ENCODE results near the gene NEK7.
"Not testable (repeated sequence)": the region's sequence is repeated elsewhere in the genome, so short reads cannot be mapped to it uniquely, and the experiment has no call there.

NEK7 gene

DNA sequence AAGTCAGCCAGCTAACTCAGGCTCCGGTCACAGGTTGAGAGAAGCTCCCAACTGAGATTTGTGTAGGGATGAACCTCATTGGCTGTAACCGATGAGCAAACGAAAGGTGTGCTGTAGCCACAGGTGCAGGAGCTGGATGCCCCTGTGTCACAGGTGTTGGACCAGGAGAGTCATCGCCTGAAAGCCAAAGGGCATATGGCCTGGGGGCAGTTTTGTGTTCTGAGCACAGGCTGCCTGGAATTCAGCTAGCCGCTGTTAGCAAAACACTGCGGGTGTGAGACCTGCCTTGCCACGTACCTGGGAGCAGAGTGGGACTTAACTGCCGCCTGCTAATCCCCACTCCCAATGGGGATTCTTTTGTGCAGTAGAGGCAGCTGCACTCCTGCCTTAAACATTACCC lies 55.3 kb downstream of the NEK7 start:
- DNase-seq = no peak

DNA sequence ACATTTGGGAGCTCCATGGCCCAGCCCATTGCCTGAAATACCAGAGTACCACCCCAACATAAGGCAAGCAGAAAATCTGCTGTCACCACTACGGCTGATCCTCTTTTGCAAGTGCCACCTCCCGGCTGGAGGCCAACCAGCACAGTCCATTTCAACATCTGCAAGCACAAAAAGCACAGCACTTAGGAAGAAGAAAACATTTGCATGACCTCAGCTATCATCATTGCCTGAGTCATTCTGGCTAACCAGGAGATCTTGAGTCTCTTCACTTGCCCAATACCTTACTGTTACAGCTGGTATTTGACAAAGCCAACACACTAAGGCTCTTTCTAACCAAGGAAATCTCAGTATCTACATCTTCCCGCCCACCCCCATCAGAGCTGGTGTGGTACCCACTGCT lies 55.9 kb downstream of the NEK7 start:
- DNase-seq = no peak

DNA sequence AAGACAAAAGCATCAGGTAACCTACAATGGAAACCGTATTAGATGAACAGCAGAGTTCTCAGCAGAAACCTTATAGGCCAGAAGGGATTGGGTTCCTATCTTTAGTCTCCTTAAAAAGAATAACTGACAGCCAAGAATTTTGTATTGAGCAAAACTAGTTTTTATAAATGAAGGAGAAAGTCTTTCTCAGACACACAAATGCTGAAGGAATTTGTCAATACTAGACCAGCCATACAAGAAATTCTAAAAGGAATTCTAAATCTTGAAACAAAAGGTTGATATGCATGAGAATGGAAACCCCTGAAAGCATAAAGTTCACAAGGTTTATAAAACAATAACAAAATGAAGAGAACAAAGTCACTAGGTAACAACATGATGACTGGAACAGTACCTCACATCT lies 58.1 kb downstream of the NEK7 start:
- no peak for DNase-seq

DNA sequence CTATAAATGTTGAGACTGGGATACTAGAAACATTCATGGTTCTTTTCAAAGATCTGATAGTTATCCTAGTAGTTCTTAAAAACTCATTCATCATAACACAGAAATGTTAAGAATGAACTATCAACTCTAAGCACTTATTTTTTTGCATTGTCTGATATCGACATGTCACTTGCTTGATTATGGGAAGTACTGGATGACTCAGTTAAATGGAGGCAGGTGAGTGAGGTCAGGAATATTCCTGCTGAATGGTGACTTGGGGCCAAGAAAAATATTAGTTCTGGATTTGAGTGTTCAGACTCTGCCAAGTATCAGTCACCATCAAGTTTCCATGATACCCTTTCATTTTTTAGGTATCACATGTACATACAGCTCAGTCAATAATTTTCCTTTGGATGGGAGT lies 63.6 kb downstream of the NEK7 start:
- DNase-seq = no peak

DNA sequence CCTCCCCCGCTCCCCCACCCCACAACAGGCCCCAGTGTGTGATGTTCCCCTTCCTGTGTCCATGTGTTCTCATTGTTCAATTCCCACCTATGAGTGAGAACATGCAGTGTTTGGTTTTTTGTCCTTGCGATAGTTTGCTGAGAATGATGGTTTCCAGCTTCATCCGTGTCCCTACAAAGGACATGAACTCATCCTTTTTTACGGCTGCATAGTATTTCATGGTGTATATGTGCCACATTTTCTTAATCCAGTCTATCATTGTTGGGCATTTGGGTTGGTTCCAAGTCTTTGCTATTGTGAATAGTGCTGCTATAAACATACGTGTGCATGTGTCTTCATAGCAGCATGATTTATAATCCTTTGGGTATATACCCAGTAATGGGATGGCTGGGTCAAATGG lies 70.2 kb downstream of the NEK7 start:
- DNase-seq = not testable (repeated sequence)

DNA sequence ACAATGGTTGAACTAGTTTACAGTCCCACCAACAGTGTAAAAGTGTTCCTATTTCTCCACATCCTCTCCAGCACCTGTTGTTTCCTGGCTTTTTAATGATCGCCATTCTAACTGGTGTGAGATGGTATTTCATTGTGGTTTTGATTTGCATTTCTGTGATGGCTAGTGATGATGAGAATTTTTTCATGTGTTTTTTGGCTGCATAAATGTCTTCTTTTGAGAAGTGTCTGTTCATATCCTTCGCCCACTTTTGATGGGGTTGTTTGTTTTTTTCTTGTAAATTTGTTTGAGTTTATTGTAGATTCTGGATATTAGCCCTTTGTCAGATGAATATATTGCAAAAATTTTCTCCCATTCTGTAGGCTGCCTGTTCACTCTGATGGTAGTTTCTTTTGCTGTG lies 70.7 kb downstream of the NEK7 start:
- not testable (repeated sequence) for DNase-seq

DNA sequence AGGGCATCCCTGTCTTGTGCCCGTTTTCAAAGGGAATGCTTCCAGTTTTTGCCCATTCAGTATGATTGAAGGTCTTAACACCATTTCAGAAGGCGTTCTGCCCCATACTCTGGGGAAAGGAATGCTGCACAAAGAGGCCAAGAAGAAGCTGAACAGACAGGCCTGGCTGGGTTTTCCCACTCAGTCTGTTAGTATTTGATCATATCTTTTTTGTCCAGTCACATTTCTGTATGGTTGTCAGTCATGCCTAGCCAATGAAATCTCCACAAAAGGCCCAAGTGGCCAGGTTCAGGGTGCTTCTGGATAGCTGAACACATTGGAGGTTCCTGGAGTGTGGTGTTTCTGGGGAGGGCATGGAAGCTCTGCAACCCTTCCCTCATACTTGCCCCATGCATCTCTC lies 72.1 kb downstream of the NEK7 start:
- no peak for DNase-seq

DNA sequence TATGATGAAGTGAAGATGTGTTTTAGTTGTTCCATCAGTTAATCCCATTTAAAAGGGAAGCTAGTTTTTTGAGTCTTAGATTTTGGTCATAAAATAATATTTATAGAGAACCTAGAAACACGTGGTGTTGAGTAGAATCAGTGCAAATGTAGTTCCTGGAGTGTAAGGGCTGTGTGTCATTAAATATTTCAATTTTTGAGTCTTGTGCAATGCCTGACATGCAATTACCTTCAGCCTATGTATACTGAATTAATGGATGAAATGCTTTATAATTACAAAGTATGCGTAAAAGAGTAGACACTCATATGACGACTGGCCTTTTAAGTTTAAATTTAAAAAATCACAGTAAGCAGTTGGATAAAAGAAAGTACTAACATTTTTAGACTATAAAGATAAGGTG lies 75.0 kb downstream of the NEK7 start:
- DNase-seq = no peak

DNA sequence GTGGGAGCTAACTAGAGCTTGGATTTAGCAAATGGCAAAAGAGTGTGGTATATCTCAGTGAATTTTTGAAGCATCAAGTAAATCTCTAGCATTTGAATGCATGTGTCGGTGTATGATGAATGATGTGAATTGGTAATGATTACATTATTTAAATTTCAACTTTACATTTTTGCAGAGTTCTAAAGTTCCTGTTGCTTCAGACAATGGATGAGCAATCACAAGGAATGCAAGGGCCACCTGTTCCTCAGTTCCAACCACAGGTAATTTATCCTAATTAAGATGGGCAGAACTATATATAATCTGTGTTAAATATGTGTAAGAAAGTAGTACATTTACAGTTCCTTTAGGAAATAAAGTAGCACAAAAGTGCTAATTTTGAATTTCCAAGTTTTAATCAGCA lies 75.6 kb downstream of the NEK7 start:
- DNase-seq = no peak

DNA sequence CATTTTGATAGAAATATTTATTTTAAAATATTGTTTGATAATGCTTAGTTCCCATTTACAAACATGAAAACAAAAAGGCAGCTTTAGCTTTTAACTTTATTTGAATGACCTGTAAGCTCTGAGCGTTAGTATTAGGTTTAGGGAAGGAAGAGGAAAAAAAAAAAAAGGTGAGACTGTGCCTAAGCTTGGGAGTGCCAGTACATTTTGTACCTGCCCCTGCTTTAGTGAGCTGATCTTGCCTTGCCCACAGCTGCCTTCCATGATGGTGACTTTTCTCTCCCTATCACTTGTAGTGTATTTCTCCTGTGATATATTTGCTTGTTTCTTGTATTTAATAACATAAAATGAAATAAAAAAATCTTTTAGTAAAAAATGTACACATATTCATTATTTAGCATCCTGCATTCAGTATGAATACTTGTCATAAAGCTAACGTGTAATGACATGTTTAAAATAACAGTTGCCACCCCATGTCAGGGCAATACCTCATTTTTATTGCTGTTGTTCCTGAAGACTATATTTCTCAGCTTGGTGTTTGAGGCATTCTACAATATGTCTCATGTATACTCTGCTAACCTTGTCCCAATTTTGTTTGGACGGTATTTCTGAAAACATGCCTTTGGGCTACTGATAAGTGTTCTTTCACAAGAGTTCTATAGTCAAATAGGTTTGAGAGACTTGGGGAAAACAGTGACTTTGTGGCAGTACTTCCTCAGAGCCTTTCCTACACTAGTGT lies 76.3 kb downstream of the NEK7 start:
- DNase-seq = no peak

DNA sequence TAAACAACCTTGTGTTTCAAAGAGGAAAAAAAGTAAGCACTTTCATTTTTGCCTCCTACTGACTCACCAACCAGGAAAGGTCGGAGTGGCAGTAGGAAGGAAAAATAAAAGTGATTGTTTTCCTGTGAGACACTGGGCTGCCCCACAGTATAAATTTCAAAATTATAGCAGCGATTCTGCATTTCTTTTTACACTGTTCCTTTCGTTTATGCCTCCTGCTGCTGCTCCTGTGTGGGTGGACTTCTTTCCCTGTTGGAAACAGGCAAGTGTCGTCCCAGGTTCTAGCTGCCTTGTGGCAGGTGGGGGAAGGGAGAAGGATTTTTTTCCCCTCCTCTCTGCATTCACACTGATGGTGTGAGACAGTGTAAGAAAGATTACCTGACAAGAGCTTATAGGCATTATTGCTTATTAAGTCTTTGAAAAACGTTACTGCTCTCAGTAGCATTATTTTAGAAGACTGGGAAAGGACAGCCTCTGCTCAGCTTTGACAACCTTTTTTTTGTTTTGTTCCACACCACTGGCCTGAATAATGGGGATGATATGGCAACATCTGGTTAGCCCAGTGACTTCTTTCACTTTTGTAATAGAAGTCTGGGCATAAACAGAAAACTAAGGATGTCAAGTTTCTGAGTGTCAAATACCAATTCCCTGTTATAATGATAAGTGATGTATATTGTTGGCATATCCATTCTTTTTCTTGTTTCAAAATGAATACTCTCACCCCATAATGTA lies 77.9 kb downstream of the NEK7 start:
- no peak for DNase-seq

DNA sequence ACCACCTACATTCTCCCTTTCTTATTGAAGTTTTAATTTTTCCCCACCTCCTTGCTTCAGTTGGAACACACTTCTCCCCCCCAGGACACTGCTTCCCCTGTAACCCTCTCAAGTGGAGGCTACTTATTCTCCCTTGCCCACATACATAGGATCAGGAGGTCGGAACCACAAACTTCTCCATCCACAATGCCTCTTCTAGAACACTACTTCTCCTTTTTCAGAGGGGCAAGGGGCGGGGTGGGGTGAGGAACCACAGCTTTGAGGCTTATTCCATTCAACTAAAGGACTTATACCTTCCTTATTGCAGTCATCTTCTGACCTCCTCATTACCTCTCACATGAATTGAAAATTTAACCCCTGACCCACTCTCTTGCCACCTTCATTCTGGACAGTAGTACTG lies 81.3 kb downstream of the NEK7 start:
- no peak for DNase-seq

DNA sequence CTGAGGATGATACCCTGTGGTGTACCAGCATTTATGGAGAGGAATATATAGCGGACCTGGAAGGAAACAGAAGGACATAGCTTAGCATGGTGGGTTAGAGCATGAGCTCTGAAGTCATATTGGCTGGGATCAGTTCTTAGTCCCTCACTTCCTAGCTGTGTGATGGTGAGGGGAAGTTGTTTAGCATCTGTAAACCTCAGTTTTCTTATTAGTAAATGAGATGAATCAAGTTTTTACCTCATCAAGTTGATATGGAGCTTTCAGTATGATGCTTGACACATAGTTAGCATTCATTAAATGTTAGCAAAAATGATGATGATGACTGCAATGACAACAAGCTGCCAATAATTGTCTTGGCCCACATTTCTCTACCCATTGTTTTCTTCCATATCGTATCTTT lies 84.8 kb downstream of the NEK7 start:
- no peak for DNase-seq

DNA sequence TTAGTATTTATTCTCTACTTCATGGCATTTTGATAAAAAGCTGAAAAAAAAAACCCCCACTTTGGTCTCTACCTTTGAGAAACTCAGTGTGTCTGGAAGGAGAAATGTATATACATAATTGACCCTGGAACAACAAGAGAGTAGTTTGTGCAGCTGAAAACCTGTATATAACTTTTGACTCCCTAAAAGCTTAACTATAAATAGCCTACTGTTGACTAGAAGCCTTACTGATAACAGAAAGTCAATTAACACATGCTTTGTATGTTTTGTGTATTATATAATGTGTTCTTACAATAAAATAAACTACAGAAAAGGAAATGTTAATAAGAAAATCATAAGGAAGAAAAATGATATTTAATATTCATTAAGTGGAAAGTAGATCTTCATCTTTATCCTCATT lies 88.0 kb downstream of the NEK7 start:
- DNase-seq = no peak

DNA sequence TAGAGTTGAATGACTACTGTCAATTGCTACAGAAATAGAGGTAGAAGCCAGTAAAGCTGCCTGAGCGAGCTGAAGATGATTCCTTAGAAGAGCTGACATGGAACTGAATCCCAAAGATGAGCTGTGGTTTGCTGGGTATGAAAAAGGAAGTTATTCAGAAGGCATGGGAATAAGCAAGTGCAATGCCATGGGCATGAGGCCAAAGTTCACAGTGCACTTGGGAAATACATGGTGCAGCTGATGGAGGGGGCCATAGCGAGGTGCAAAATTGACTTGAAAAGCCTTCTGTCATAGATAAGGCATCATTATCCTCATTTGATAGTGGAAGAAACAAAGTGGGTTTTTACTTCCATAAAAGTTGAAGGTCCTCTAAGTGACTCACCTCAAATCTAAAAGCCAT lies 88.6 kb downstream of the NEK7 start:
- no peak for DNase-seq

DNA sequence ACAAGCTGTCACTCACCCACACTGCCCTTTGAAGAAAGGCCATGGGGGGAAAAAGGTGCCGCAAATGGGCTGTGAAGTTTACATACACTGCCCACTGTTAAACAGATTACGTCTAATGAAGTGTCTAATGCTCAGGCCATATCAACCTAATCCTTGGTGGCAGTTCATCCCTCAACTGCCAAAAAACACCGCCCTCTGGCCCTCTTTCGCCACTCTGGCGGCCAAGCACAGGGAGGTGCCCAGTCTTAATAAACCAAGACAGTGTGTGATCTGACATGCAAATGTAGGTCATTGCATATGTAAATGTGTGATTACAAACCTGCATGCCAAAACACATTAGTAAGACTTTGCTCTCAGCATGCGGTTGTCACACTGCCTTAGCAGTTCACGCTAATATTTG lies 89.5 kb downstream of the NEK7 start:
- no peak for DNase-seq

DNA sequence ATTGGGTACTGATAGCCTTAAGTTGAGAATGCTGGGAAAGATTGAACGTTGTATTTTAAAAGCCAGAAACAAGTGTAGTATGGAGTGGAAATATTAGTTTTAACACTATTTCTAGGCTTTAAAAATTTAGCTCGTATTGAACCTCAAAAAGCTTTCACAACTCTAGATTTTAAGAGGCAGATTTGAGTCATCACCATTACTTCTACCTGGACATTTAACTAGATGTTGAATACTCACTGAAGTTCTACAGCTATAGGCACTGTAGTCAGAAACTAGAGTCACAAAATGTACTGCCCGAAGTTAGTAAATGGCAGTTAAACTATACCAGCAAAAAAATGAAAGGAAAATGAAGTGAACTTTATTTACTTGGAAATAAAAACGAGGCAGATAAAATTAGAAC lies 96.5 kb downstream of the NEK7 start:
- DNase-seq = no peak

DNA sequence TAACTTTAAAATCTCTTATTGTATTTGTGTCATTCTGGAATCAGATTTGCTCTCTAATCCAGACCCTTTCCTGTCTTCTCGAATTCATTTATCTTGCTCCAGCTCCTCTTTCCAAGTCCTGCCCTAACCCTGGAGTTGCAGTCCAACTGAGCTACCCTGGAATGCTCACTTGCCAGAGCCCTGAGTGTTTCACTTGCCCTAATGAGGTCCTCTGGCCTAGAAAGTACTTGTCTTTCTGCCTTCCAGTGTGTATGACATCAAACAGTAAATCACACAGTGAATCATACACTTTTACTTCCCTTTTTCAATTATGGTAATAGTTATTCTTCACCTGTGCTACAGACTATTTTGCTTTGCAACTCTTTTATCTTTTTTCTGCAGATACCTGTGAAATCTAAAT lies 96.9 kb downstream of the NEK7 start:
- DNase-seq = no peak

DNA sequence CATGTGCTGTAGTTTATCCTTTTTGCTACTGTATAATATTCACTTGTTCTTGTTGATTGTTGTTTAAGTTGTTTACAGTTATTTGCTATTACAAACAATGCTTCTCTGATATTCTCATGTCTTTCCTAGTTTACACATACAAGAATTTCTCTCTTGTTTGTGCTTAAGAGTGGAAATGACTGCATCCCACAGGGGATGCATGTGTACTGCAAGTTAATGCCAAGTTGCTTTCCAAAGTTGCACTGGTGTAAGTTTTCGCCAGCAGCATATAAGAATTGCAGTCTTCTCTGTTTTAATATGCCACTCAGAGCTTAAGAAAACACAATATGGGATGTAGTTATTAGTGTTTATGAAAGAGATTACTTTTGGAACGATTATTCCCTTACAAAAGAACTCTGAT lies 97.7 kb downstream of the NEK7 start:
- DNase-seq = no peak

DNA sequence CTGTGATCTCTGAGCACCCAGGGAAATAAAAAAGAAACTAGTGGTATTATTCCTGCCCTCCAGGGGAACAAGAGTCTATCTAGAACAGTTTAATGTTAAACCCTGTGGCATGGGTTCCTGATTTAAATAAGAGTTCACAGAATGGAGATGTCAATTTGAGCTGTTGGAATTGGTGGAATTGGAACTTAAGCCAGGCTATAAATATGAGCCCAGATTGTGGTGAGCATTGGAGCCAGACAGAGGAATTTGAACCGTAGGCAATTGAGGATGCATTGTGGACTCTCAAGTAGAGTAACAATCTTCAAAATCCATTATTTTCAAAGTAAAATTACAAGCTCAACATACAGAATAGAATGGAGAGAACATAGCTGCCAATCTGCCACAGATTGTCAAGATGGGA lies 98.2 kb downstream of the NEK7 start:
- no peak for DNase-seq

DNA sequence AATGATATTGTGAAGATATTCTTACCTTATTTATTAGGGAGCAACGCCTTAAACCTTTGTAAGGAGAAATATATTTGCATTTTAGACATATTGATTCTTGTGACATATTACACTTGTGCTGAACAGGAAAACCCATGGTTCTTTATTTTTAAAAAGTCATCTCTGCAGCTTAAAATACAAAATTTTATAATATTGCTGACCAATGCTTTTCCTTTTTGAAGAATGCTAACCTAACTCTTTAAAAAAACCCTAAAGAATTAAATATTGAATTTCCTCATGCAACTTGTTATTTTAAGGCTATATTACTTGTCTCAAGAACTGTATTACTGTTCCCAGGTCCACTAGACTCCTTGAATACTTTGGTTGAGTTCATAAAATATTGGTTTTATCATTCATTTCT lies 99.0 kb downstream of the NEK7 start:
- no peak for DNase-seq

DNA sequence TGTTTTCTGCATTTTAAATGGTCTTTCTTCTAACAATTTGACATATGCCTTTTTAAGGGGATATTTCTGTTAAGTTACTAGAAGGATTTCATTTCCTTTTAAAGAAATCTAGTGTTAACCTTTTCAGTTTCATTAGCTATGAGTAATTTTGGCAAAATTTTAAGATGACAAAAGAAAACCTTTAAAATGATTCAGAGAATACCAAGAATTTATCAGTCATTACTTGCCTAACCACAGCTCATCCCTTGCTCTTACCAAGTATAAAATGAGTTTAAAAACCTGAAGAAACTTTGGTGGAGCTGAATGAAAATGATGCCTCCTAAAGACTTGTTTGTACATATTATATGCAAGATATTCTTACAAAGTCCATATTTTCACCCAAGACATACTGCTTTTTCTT lies 101.7 kb downstream of the NEK7 start:
- DNase-seq = no peak

DNA sequence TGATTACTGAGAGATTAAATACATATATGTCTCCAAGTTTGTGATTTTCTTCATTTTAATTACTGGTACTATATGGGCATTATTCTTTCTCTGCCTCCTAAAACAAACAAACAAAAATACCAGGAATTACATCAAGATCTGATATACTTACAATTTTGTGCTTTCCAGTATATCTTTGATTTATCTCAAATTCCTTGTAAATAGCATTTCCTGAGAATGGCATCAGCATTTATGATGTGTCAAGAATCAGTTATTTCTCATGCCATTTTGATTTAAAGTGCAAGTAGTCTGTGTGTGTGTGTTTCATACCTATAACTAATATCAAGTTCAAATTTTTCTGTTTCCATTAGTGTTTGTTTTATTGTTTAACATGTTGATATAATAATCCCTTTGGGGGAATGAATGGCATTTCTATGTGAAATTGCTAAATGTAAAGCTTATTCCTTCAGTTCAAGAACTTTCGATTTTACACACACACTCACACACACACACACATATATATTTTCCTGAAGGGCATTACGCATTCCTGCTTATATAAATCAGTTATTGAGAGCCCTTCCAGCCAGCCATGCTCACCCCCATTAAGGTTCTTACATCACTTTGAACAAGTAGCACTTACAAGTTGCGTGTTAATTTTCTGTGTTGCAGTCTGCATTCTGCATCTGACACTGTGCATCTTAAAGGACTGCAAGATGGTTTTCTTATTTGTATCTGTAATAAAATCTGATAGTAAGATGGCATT lies 102.7 kb downstream of the NEK7 start:
- no peak for DNase-seq

DNA sequence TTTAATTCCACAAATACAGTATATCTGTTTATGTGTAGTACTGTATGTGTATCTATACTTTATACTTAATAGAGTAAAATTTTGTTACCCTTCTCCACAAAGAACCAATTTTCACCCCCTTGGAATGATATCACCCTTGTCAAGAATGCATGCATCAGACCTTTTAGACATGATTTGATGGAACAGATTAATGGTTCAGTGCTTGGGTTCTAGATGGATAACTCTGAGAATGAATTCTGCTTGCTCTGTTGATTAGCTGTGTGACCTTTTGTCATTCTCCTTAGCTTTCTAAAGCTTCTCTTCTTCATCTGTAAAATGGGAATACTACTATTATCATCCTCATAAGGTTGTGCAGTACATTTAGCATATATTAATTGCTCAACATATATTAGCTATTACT lies 105.1 kb downstream of the NEK7 start:
- DNase-seq = no peak
